B cell (primary cell): ENCODE results near the gene KIAA1328. TPM values are rescaled to one million over a fixed set of nuclear protein-coding genes. Genes with fewer than 3 reads are reported as not detected.

ENCODE experiments used
- ATAC-seq: fragments of 200-7000 bp; cut with Tn5 transposase; one replicate; pipeline ENCODE4 v1.10.0; 2021; ENCODE audit warnings: low read depth, mild to moderate bottlenecking, moderate number of reproducible peaks, moderate library complexity
- CTCF ChIA-PET: fragments of 350-600 bp; sonication (Branson Sonifier 250); formaldehyde crosslinking; loops from one replicate; lab custom pipeline; 2021; ENCODE audit warnings: antibody characterized with exemption, inconsistent platforms; lab: Charles Lee
- POLR2A ChIA-PET: fragments of 350-600 bp; sonication (Branson Sonifier 250); formaldehyde crosslinking; loops from one replicate; lab custom pipeline; 2021; ENCODE audit warnings: antibody characterized with exemption; lab: Charles Lee
- DNase-seq: peaks from one replicate; pipeline ENCODE4 v3.0.0; 2013
- H2AFZ ChIP-seq: 2 replicates; pipeline ENCODE4 v1.6.1; 2012; ENCODE audit warnings: mild to moderate bottlenecking, low read depth, low read length; ENCODE audit not compliant: insufficient read depth, poor library complexity, severe bottlenecking
- H3K27ac ChIP-seq, 2 donors: 1 replicate in 1 of 2; 2 replicates in 1 of 2; pipeline ENCODE4 v1.5.1; 2012 to 2013; ENCODE audit warnings: low read length in 2 of 2, mild to moderate bottlenecking in 2 of 2, moderate library complexity in 1 of 2
- H3K27me3 ChIP-seq, 4 experiments: fragments of 200-600 bp in 1 of 4; sonication (generic) in 1 of 4; replicated peaks in 1 of 4; 1 replicate in 2 of 4; 2 replicates in 2 of 4; pipeline versions ENCODE4 v1.6.1 to v1.7.0; 2013 to 2016; ENCODE audit warnings: low read length in 3 of 4, mild to moderate bottlenecking in 2 of 4, mixed read lengths in 1 of 4, moderate library complexity in 1 of 4; ENCODE audit not compliant: insufficient read depth in 4 of 4, control insufficient read depth in 3 of 4; ENCODE audit errors: control extremely low read depth in 1 of 4
- H3K36me3 ChIP-seq, 2 experiments: replicated peaks in 1 of 2; 1 replicate in 1 of 2; 2 replicates in 1 of 2; pipeline versions ENCODE4 v1.6.1 to v1.7.1; 2013; ENCODE audit warnings: low read length in 1 of 2; ENCODE audit not compliant: insufficient read depth in 2 of 2, control insufficient read depth in 1 of 2; ENCODE audit errors: control extremely low read depth in 1 of 2, extremely low read depth in 1 of 2
- H3K4me1 ChIP-seq, 2 donors: fragments of 200-600 bp in 1 of 2; sonication (generic) in 1 of 2; 1 replicate in 1 of 2; 2 replicates in 1 of 2; pipeline versions ENCODE4 v1.5.1 to v1.6.1; 2013 to 2017; ENCODE audit warnings: low read length in 2 of 2; ENCODE audit not compliant: control insufficient read depth in 2 of 2, insufficient read depth in 2 of 2
- H3K4me2 ChIP-seq: replicated peaks from 2 replicates; pipeline ENCODE3; 2012; ENCODE audit warnings: mild to moderate bottlenecking, low read depth, low read length; ENCODE audit not compliant: poor library complexity, severe bottlenecking
- H3K4me3 ChIP-seq, 5 experiments: fragments of 200-600 bp in 1 of 5; sonication (generic) in 1 of 5; 1 replicate in 3 of 5; 2 replicates in 2 of 5; pipeline versions ENCODE4 v1.5.1 to v1.7.0; 2011 to 2016; ENCODE audit warnings: low read length in 4 of 5, mild to moderate bottlenecking in 4 of 5, low read depth in 2 of 5, control low read depth in 1 of 5, moderate library complexity in 1 of 5; ENCODE audit not compliant: insufficient read depth in 1 of 5; ENCODE audit errors: control extremely low read depth in 1 of 5, extremely low read depth in 1 of 5
- H3K79me2 ChIP-seq: fragments of 200-600 bp; sonication (generic); one replicate; pipeline ENCODE4 v1.6.0; 2016; ENCODE audit warnings: low read length; ENCODE audit not compliant: control insufficient read depth, insufficient read depth
- H3K9ac ChIP-seq: fragments of 200-600 bp; sonication (generic); 2 replicates; pipeline ENCODE4 v1.6.1; 2017; ENCODE audit warnings: mild to moderate bottlenecking, low read length, moderate library complexity
- H3K9me3 ChIP-seq, 3 donors: one replicate each; pipeline versions ENCODE4 v1.6.1 to v1.7.1; 2013; ENCODE audit warnings: low read length in 2 of 3; ENCODE audit not compliant: control insufficient read depth in 2 of 3, insufficient read depth in 1 of 3; ENCODE audit errors: control extremely low read depth in 1 of 3
- H4K20me1 ChIP-seq: 2 replicates; pipeline ENCODE4 v1.6.0; 2012; ENCODE audit warnings: mild to moderate bottlenecking, low read length; ENCODE audit not compliant: insufficient read depth, control insufficient read depth, poor library complexity, severe bottlenecking
- H3K27ac Mint-ChIP-seq: one replicate; pipeline ENCODE4 v1.8.0; 2021; ENCODE audit warnings: mixed read lengths
- H3K27me3 Mint-ChIP-seq: one replicate; pipeline ENCODE4 v1.8.0; 2021; ENCODE audit warnings: mixed read lengths
- H3K4me1 Mint-ChIP-seq: one replicate; pipeline ENCODE4 v1.8.0; 2021; ENCODE audit warnings: mixed read lengths
- H3K4me3 Mint-ChIP-seq: one replicate; pipeline ENCODE4 v1.8.0; 2021; ENCODE audit warnings: mixed read lengths
- H3K9me3 Mint-ChIP-seq: one replicate; pipeline ENCODE4 v1.8.0; 2022; ENCODE audit warnings: mixed read lengths; ENCODE audit not compliant: insufficient read depth
- EZH2 ChIP-seq: IDR thresholded peaks from 2 replicates; pipeline ENCODE4 v1.6.1; 2012; ENCODE audit warnings: borderline replicate concordance, low read depth, mild to moderate bottlenecking, moderate library complexity, low read length; ENCODE audit not compliant: insufficient read depth, poor library complexity, severe bottlenecking
- WGBS: methylation state at CpG from one replicate; pipeline ENCODE4 v1.1.5; 2013; ENCODE audit warnings: missing lambda C conversion rate; ENCODE audit not compliant: insufficient coverage; 5-methylcytosine and 5-hydroxymethylcytosine counted together
- intact Hi-C: fragments of 100-400 bp; cut with micrococcal nuclease; formaldehyde crosslinking; loops from one replicate; pipeline ENCODE4 v1.10.0; 2022
- polyA plus RNA-seq: library from polyadenylated mRNA; depleted of rRNA; stranded (reverse); fragments of >200 nt; gene quantifications from 2 replicates; pipeline ENCODE4 v1.2.3, GENCODE V29; 2012
- total RNA-seq, 2 donors: library from RNA; stranded (reverse); fragments of 120-200 nt in 1 of 2; gene quantifications; 1 replicate in 1 of 2; 2 replicates in 1 of 2; pipeline versions ENCODE4 v1.2.3 to v1.2.4, GENCODE V29; 2013 to 2022
- TF ChIP-seq, protein P1 (sequence below): fragments of 200-600 bp; IDR thresholded peaks from one replicate; pipeline ENCODE4 v1.8.0; 2022; ENCODE audit warnings: antibody characterized with exemption, mild to moderate bottlenecking

Gene KIAA1328
- total and polyA plus RNA-seq, 2 donors (not counting 1 experiment from before 2014, with no cell fraction given): 9.1 to 22.1 TPM

DNA sequence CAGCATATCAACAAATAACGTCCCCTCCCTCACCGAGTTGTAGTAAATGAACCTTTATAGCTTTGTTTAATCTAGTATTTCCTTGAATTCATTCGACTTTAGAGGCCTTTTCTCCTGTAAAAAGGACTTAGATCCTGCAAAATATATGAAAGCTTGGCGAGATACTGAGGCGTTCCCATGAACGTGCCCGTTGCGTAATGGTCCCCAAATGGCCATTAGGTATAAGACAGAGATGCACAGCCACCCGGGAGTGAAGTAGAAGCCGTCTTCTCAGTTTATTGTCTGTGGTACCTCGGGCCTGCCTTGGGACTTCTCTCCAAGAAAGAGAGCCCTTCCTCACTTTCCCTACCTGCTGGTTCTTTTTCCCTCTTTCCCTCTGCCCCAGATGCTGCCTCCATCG, 426.0 kb downstream of the KIAA1328 start:
- POLR2A ChIA-PET: no interaction called here
- H3K4me3 Mint-ChIP-seq: peak overlapping the region; percentile 85
- peaks cover 0 to 37% (median 7%) of the 10 kb centered on the region in 4 experiments for H3K27me3 ChIP-seq

DNA sequence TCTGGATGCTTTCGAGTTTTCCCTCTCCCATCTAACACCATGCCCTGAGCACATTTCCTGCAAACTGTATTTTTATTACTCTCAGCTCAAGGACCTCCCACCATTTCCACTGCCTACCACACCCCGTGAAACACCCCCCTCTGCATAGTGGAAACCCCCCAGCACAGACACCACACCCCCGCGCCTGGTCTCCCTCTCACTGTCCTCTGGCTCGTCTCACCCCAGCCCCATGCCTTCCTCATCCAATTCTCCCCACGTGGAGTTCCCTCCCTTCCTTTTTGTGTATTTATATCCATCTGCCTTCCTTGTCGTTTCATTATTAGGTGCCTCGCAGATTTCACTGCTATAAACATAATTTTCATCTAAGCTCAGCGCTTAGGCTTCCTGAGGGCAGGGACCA, 429.2 kb downstream of the KIAA1328 start:
- no peak overlapping the region for H3K27ac ChIP-seq
- no peak overlapping the region for H3K4me2 ChIP-seq
- peaks cover 0 to 10% (median 0%) of the 10 kb centered on the region in 3 donors for H3K9me3 ChIP-seq
- Mint-ChIP-seq H3K9me3 (no peaks in the 10 kb centered on the region), H3K4me1 (peaks cover 6% of the 10 kb centered on the region), H3K27me3 (peaks cover 37% of the 10 kb centered on the region), H3K4me3 (no peak overlapping the region), H3K27ac (no peak overlapping the region)
- no peak overlapping the region for H3K9ac ChIP-seq
- H3K36me3 ChIP-seq: no peaks in the 10 kb centered on the region
- ChIA-PET CTCF (no interaction called here), POLR2A (no interaction called here)
- no peaks in the 10 kb centered on the region for H3K79me2 ChIP-seq
- H3K27me3 ChIP-seq: peaks cover 0 to 24% (median 3%) of the 10 kb centered on the region in 4 experiments
- no peak for TF ChIP-seq EZH2
- TF ChIP-seq, protein P1, sequence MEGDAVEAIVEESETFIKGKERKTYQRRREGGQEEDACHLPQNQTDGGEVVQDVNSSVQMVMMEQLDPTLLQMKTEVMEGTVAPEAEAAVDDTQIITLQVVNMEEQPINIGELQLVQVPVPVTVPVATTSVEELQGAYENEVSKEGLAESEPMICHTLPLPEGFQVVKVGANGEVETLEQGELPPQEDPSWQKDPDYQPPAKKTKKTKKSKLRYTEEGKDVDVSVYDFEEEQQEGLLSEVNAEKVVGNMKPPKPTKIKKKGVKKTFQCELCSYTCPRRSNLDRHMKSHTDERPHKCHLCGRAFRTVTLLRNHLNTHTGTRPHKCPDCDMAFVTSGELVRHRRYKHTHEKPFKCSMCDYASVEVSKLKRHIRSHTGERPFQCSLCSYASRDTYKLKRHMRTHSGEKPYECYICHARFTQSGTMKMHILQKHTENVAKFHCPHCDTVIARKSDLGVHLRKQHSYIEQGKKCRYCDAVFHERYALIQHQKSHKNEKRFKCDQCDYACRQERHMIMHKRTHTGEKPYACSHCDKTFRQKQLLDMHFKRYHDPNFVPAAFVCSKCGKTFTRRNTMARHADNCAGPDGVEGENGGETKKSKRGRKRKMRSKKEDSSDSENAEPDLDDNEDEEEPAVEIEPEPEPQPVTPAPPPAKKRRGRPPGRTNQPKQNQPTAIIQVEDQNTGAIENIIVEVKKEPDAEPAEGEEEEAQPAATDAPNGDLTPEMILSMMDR: no peak
- no peak for DNase-seq
- intact Hi-C loops: no loop called here
- no peak overlapping the region for H3K4me3 ChIP-seq
- no peak for ATAC-seq
- no peak overlapping the region for H2AFZ ChIP-seq
- H3K4me1 ChIP-seq: peaks cover 0 to 4% of the 10 kb centered on the region in 2 donors
- no peaks in the 10 kb centered on the region for H4K20me1 ChIP-seq
- WGBS: 38% methylated on average over 7 of the region's 9 CpGs

More for the DNA sequence above, 426.0 kb downstream of the KIAA1328 start:
- Histone ChIP-seq H3K4me2 (no peak overlapping the region), H3K79me2 (no peaks in the 10 kb centered on the region), H3K9me3 (peaks cover 0 to 10% (median 0%) of the 10 kb centered on the region in 3 donors), H3K36me3 (no peaks in the 10 kb centered on the region), H4K20me1 (no peaks in the 10 kb centered on the region), H3K4me1 (peaks cover 0 to 4% of the 10 kb centered on the region in 2 donors), H3K9ac (no peak overlapping the region), H3K4me3 (no peak overlapping the region), H3K27ac (no peak overlapping the region), H2AFZ (peak overlapping the region; percentile 28)
- no peak for DNase-seq
- WGBS: 87% methylated on average over 9 of the region's 12 CpGs
- H3K4me1 Mint-ChIP-seq: peaks cover 10% of the 10 kb centered on the region
- no peak overlapping the region for H3K27ac Mint-ChIP-seq
- peaks cover 60% of the 10 kb centered on the region for H3K27me3 Mint-ChIP-seq
- CTCF ChIA-PET: no interaction called here
- ATAC-seq: no peak
- TF ChIP-seq, protein P1: no peak
- TF ChIP-seq EZH2: no peak
- intact Hi-C loops: no loop called here
- no peaks in the 10 kb centered on the region for H3K9me3 Mint-ChIP-seq
